ENCODE data around the gene RGL2. TPM values are rescaled to one million over a fixed set of nuclear protein-coding genes. Genes with fewer than 3 reads are reported as not detected.
A peak's percentile ranks its signal among the peaks of the same experiment; 100 is the strongest.
"Not testable (repeated sequence)": the region's sequence is repeated elsewhere in the genome, so short reads cannot be mapped to it uniquely, and the experiment has no call there.

Gene RGL2
- total and polyA plus RNA-seq, 8 donors, result 83.3 to 157 (median 137) TPM

GRCh38 chr6:33276864-33277662 lies 21.7 kb downstream of the RGL2 start, which contains the start of gene B3GALT4:
TSS of gene B3GALT4 (plus strand) at chr6:33277123. CDS start at chr6:33277420, 297 bp downstream.
- intact Hi-C loops (cut with DNase I), result no loop called here
- Histone ChIP-seq H3K4me1 (peaks cover 33 to 75% of the 10 kb centered on the region in 2 donors), H3K27me3 (no peaks in the 10 kb centered on the region), H3K27ac (peak within 1 kb of the TSS; percentile 91 to 98), H3K4me3 (peak within 1 kb of the TSS; percentile 72 to 76), H3K9me3 (no peaks in the 10 kb centered on the region), H3K36me3 (peaks cover 0 to 78% of the 10 kb centered on the region in 2 donors)
- TF ChIP-seq CTCF (IDR thresholded peaks at IDR 0.05), result peak; percentile 34 to 60
- ATAC-seq, result peak; percentile 83
- peak; percentile 44 to 95 (median 76) for DNase-seq

GRCh38 chr6:33276581-33276863 lies 22.2 kb downstream of the RGL2 start:
- H3K27me3 ChIP-seq, result no peaks in the 10 kb centered on the region
- peaks cover 0 to 73% of the 10 kb centered on the region in 2 donors for H3K36me3 ChIP-seq
- peaks cover 33 to 75% of the 10 kb centered on the region in 2 donors for H3K4me1 ChIP-seq
- H3K9me3 ChIP-seq, result no peaks in the 10 kb centered on the region
- peak overlapping the region; percentile 91 to 98 for H3K27ac ChIP-seq
- peak overlapping the region; percentile 72 to 76 for H3K4me3 ChIP-seq
- DNase-seq, result no peak
- ATAC-seq, result no peak
- intact Hi-C loops (cut with DNase I), result no loop called here
- no peak for TF ChIP-seq CTCF (IDR thresholded peaks at IDR 0.05)

DNA sequence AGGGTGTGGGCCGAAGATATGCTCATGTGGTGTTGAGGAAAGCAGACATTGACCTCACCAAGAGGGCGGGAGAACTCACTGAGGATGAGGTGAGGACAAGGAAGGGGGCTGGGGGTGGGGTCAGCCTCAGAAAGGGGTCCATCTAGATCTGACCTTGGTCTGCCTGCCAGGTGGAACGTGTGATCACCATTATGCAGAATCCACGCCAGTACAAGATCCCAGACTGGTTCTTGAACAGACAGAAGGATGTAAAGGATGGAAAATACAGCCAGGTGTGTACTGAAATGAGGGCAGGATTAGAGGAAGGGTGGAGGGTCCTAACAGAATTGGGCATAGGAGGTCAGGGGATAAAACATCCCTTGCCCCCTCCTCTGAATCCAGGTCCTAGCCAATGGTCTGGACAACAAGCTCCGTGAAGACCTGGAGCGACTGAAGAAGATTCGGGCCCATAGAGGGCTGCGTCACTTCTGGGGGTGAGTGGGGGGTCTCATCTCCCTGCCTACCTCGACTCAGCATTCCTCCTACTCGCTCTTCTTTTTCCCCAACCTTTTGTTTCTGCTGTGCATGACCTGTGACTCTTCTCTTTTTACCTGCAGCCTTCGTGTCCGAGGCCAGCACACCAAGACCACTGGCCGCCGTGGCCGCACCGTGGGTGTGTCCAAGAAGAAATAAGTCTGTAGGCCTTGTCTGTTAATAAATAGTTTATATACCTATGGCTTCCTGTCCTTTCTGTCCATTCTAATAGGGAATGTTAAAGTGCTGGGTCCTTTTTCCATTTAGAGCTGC lies 22.8 kb downstream of the RGL2 start:
- H3K9me3 ChIP-seq; intact Hi-C loops (cut with DNase I); DNase-seq; ATAC-seq; H3K27me3 ChIP-seq: not testable (repeated sequence)
- Histone ChIP-seq H3K4me3 (peak overlapping the region in 1 of 2 donors; percentile 87), H3K4me1 (peaks cover 34 to 78% of the 10 kb centered on the region in 2 donors), H3K36me3 (peaks cover 0 to 69% of the 10 kb centered on the region in 2 donors), H3K27ac (peak overlapping the region; percentile 91 to 98)

DNA sequence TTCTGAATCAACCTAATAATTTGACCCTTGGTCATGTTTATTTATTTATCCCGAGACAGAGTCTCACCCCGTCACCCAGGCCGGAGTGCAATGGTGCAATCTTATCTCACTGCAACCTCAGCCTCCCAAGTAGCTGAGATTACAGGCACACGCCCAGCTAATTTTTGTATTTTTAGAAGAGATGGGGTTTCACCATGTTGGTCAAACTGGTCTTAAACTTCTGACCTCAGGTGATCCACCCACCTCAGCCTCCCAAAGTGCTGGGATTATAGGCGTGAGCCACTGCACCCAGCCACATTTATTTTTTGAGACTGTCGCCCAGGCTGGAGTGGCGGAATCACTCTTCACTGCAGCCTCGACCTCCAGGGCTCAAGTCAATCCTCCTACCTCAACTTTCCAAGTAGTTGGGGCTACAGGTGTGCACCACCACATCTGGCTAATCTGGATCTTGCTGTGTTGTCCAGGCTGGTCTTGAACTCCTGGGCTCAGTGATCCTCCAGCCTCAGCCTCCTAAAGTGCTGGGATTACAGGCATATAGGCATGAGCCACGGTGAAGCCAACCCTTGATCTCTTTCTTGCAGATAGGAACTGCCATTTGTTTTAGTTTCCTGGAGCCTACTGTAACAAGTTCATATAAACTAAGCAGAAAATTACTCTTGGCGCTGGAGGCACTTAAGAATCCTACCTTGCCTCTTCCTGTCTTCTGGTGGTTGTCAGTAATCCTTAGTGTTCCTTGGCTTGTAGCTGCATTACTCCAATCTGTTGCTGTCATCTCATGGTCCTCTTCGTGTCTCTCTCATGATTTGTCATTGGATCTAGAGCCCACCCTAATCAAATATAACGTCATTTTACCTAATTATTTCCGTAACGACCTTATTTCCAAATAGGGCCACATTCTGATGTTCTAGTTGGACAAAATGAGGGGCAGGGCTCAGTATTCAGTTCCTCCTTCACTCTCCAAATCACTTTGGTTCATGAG lies 24.5 kb downstream of the RGL2 start:
- no peak for DNase-seq
- ATAC-seq, result no peak
- intact Hi-C loops (cut with DNase I), result no loop called here
- Histone ChIP-seq H3K9me3 (no peaks in the 10 kb centered on the region), H3K27ac (no peak overlapping the region), H3K4me1 (peaks cover 41 to 81% of the 10 kb centered on the region in 2 donors), H3K4me3 (peak overlapping the region in 1 of 2 donors; percentile 87), H3K27me3 (no peaks in the 10 kb centered on the region), H3K36me3 (peaks cover 0 to 53% of the 10 kb centered on the region in 2 donors)
- TF ChIP-seq CTCF (IDR thresholded peaks at IDR 0.05), result no peak
